Measurements from ENCODE around the gene FOXN3.
A peak's percentile ranks its signal among the peaks of the same experiment; 100 is the strongest.

Gene FOXN3

DNA sequence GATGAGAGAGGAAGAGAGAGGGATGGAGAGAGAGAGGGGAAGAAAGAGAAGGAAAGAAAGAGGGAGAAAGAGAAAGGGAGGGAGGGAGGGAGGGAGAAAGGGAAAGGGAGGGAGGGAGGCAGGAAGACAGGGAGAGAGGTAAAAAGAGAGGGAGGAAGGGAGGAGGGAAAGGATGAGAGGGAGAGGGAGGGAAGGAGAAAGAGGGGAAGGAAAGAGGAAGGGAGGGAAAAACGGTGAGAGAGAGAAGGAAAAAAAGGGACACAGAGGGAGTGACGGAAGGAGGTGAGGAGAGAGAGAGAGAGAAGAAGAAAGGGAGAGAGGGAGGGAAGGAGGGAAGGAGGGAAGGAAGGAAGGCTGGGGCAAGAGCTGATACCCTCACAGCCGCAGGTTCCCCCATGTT lies 56.8 kb downstream of the FOXN3 start:
- Histone ChIP-seq H3K4me3 (ENCODE audit: low read length in 2 of 2) (no peak overlapping the region), H3K9ac (ENCODE audit: low read length in 2 of 2) (no peak overlapping the region), H3K9me3 (ENCODE audit: control insufficient read depth in 2 of 2, low read length in 2 of 2) (no peaks in the 10 kb centered on the region), H3K27ac (ENCODE audit: low read length) (peak overlapping the region; percentile 18), H3K36me3 (ENCODE audit: control insufficient read depth in 2 of 2, insufficient read depth in 2 of 2, low read length in 2 of 2) (peaks cover 0 to 2% of the 10 kb centered on the region in 2 donors), H3K4me1 (ENCODE audit: control insufficient read depth, insufficient read depth, low read length) (peaks cover 14% of the 10 kb centered on the region), H3K27me3 (ENCODE audit: control insufficient read depth in 1 of 2, insufficient read depth in 2 of 2, low read length in 2 of 2) (no peaks in the 10 kb centered on the region)

GRCh38 chr14:89359477-89360222 lies 57.4 kb downstream of the FOXN3 start:
- no peak overlapping the region for H3K4me3 ChIP-seq (ENCODE audit: low read length in 2 of 2)
- no peaks in the 10 kb centered on the region for H3K27me3 ChIP-seq (ENCODE audit: control insufficient read depth in 1 of 2, insufficient read depth in 2 of 2, low read length in 2 of 2)
- H3K36me3 ChIP-seq (ENCODE audit: control insufficient read depth in 2 of 2, insufficient read depth in 2 of 2, low read length in 2 of 2) = peaks cover 0 to 2% of the 10 kb centered on the region in 2 donors
- peaks cover 12% of the 10 kb centered on the region for H3K4me1 ChIP-seq (ENCODE audit: control insufficient read depth, insufficient read depth, low read length)
- H3K9me3 ChIP-seq (ENCODE audit: control insufficient read depth in 2 of 2, low read length in 2 of 2) = no peaks in the 10 kb centered on the region
- no peak overlapping the region for H3K9ac ChIP-seq (ENCODE audit: low read length in 2 of 2)
- H3K27ac ChIP-seq (ENCODE audit: low read length) = peak overlapping the region; percentile 18

GRCh38 chr14:89357655-89358297 lies 59.3 kb downstream of the FOXN3 start:
- H3K27me3 ChIP-seq (ENCODE audit: control insufficient read depth in 1 of 2, insufficient read depth in 2 of 2, low read length in 2 of 2) = no peaks in the 10 kb centered on the region
- peaks cover 0 to 2% of the 10 kb centered on the region in 2 donors for H3K36me3 ChIP-seq (ENCODE audit: control insufficient read depth in 2 of 2, insufficient read depth in 2 of 2, low read length in 2 of 2)
- H3K4me3 ChIP-seq (ENCODE audit: low read length in 2 of 2) = no peak overlapping the region
- H3K9me3 ChIP-seq (ENCODE audit: control insufficient read depth in 2 of 2, low read length in 2 of 2) = no peaks in the 10 kb centered on the region
- no peak overlapping the region for H3K27ac ChIP-seq (ENCODE audit: low read length)
- H3K9ac ChIP-seq (ENCODE audit: low read length in 2 of 2) = no peak overlapping the region
- peaks cover 8% of the 10 kb centered on the region for H3K4me1 ChIP-seq (ENCODE audit: control insufficient read depth, insufficient read depth, low read length)

DNA sequence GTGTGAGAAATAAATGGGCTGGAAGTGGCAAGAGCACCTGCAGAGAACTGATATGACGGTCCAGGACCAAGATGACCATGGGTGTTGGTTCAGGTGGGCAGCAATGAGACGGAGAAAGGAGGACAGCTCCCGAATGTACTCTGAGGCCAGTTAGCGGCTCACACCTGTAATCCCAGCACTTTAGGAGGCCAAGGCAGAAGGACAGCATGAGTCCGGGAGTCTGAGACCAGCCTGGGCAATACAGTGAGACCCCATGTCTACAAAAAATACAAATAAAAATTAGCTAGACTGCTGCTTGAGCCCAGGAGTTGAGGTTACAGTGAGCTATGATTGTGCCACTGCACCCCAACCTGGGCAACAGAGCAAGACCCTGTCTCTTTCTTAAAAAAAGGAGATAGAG lies 60.1 kb downstream of the FOXN3 start:
- Histone ChIP-seq H3K9me3 (ENCODE audit: control insufficient read depth in 2 of 2, low read length in 2 of 2) (no peaks in the 10 kb centered on the region), H3K4me3 (ENCODE audit: low read length in 2 of 2) (no peak overlapping the region), H3K27ac (ENCODE audit: low read length) (no peak overlapping the region), H3K4me1 (ENCODE audit: control insufficient read depth, insufficient read depth, low read length) (peaks cover 16% of the 10 kb centered on the region), H3K9ac (ENCODE audit: low read length in 2 of 2) (no peak overlapping the region), H3K36me3 (ENCODE audit: control insufficient read depth in 2 of 2, insufficient read depth in 2 of 2, low read length in 2 of 2) (peaks cover 0 to 2% of the 10 kb centered on the region in 2 donors), H3K27me3 (ENCODE audit: control insufficient read depth in 1 of 2, insufficient read depth in 2 of 2, low read length in 2 of 2) (no peaks in the 10 kb centered on the region)

GRCh38 chr14:89356496-89356895 lies 60.5 kb downstream of the FOXN3 start:
- H3K36me3 ChIP-seq (ENCODE audit: control insufficient read depth in 2 of 2, insufficient read depth in 2 of 2, low read length in 2 of 2) = peaks cover 0 to 2% of the 10 kb centered on the region in 2 donors

GRCh38 chr14:89353766-89354113 lies 63.3 kb downstream of the FOXN3 start:
- Histone ChIP-seq H3K27me3 (ENCODE audit: control insufficient read depth in 1 of 2, insufficient read depth in 2 of 2, low read length in 2 of 2) (no peaks in the 10 kb centered on the region), H3K4me3 (ENCODE audit: low read length in 2 of 2) (no peak overlapping the region), H3K36me3 (ENCODE audit: control insufficient read depth in 2 of 2, insufficient read depth in 2 of 2, low read length in 2 of 2) (peaks cover 0 to 5% of the 10 kb centered on the region in 2 donors), H3K27ac (ENCODE audit: low read length) (no peak overlapping the region), H3K4me1 (ENCODE audit: control insufficient read depth, insufficient read depth, low read length) (peaks cover 27% of the 10 kb centered on the region), H3K9ac (ENCODE audit: low read length in 2 of 2) (no peak overlapping the region), H3K9me3 (ENCODE audit: control insufficient read depth in 2 of 2, low read length in 2 of 2) (no peaks in the 10 kb centered on the region)

More at GRCh38 chr14:89356496-89356895, 60.5 kb downstream of the FOXN3 start:
- Histone ChIP-seq H3K4me1 (ENCODE audit: control insufficient read depth, insufficient read depth, low read length) (peaks cover 21% of the 10 kb centered on the region), H3K9ac (ENCODE audit: low read length in 2 of 2) (no peak overlapping the region), H3K27ac (ENCODE audit: low read length) (no peak overlapping the region), H3K27me3 (ENCODE audit: control insufficient read depth in 1 of 2, insufficient read depth in 2 of 2, low read length in 2 of 2) (no peaks in the 10 kb centered on the region), H3K4me3 (ENCODE audit: low read length in 2 of 2) (no peak overlapping the region), H3K9me3 (ENCODE audit: control insufficient read depth in 2 of 2, low read length in 2 of 2) (no peaks in the 10 kb centered on the region)

DNA sequence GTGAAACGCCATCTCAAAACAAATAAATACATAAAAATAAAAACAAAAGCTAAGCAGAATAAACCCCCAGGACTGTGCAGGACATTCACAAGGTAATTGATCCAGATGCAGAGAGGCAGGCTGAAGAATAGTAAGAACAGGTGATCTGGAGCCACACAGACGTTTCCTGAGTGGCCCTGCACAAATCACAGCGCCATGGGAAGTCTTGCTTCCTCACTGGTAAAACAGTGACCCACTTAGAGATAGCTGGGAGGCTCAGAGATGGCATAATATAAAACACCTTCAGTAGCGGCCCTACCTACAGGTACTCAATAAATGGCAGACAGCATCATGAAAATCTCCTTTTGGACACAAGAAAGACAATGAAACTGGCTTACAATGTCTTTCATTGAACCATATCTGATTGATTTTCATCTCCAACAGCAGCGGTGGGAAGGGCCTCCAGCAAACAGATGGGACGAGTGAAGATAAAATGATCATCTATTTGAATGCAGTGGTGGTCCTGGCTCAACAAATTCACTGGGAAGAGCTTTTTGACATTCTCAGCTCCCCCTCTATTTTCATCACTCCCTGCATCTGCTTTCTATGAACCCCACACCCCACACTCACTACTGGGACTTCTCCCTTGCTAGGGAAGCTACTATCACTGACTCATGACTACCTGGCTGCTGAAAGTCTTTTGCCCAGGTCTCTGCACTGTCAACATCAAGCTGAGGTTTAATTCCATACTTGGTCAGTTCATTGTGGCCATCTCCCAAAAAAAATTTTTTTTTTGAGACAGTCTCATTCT lies 63.9 kb downstream of the FOXN3 start:
- no peaks in the 10 kb centered on the region for H3K9me3 ChIP-seq (ENCODE audit: control insufficient read depth in 2 of 2, low read length in 2 of 2)
- peaks cover 27% of the 10 kb centered on the region for H3K4me1 ChIP-seq (ENCODE audit: control insufficient read depth, insufficient read depth, low read length)
- no peak overlapping the region for H3K9ac ChIP-seq (ENCODE audit: low read length in 2 of 2)
- H3K36me3 ChIP-seq (ENCODE audit: control insufficient read depth in 2 of 2, insufficient read depth in 2 of 2, low read length in 2 of 2) = peaks cover 0 to 5% of the 10 kb centered on the region in 2 donors
- no peak overlapping the region for H3K4me3 ChIP-seq (ENCODE audit: low read length in 2 of 2)
- no peaks in the 10 kb centered on the region for H3K27me3 ChIP-seq (ENCODE audit: control insufficient read depth in 1 of 2, insufficient read depth in 2 of 2, low read length in 2 of 2)
- H3K27ac ChIP-seq (ENCODE audit: low read length) = no peak overlapping the region

- peak overlapping the region; percentile 3 to 6 for H3K9ac ChIP-seq (ENCODE audit: low read length in 2 of 2)
- peak overlapping the region; percentile 15 to 30 for H3K4me3 ChIP-seq (ENCODE audit: low read length in 2 of 2)
- no peaks in the 10 kb centered on the region for H3K27me3 ChIP-seq (ENCODE audit: control insufficient read depth in 1 of 2, insufficient read depth in 2 of 2, low read length in 2 of 2)
- H3K4me1 ChIP-seq (ENCODE audit: control insufficient read depth, insufficient read depth, low read length) = peaks cover 27% of the 10 kb centered on the region
- H3K36me3 ChIP-seq (ENCODE audit: control insufficient read depth in 2 of 2, insufficient read depth in 2 of 2, low read length in 2 of 2) = peaks cover 0 to 5% of the 10 kb centered on the region in 2 donors
- H3K9me3 ChIP-seq (ENCODE audit: control insufficient read depth in 2 of 2, low read length in 2 of 2) = no peaks in the 10 kb centered on the region
- peak overlapping the region; percentile 68 for H3K27ac ChIP-seq (ENCODE audit: low read length)
These were observed 65.3 kb downstream of the FOXN3 start for GRCh38 chr14:89351516-89352404.

DNA sequence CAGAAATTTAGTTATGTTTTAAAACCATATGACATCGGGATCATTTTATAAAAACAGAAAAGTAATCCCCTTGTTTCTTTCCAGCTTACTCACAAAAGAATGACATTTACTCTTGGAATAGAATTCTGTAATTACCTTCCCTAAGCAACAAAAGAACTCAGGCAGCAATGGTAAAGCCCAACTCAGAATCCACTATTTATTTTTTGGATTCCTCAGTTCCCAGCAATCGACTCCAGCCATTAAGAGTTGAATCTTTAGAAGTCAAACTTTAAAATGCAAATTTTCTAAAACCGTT lies 65.9 kb downstream of the FOXN3 start:
- no peaks in the 10 kb centered on the region for H3K9me3 ChIP-seq (ENCODE audit: control insufficient read depth in 2 of 2, low read length in 2 of 2)
- peaks cover 0 to 5% of the 10 kb centered on the region in 2 donors for H3K36me3 ChIP-seq (ENCODE audit: control insufficient read depth in 2 of 2, insufficient read depth in 2 of 2, low read length in 2 of 2)
- H3K27me3 ChIP-seq (ENCODE audit: control insufficient read depth in 1 of 2, insufficient read depth in 2 of 2, low read length in 2 of 2) = no peaks in the 10 kb centered on the region
- H3K4me1 ChIP-seq (ENCODE audit: control insufficient read depth, insufficient read depth, low read length) = peaks cover 27% of the 10 kb centered on the region
- peak overlapping the region; percentile 68 for H3K27ac ChIP-seq (ENCODE audit: low read length)
- H3K4me3 ChIP-seq (ENCODE audit: low read length in 2 of 2) = peak overlapping the region; percentile 15 to 30
- peak overlapping the region in 1 of 2 donors; percentile 3 for H3K9ac ChIP-seq (ENCODE audit: low read length in 2 of 2)

DNA sequence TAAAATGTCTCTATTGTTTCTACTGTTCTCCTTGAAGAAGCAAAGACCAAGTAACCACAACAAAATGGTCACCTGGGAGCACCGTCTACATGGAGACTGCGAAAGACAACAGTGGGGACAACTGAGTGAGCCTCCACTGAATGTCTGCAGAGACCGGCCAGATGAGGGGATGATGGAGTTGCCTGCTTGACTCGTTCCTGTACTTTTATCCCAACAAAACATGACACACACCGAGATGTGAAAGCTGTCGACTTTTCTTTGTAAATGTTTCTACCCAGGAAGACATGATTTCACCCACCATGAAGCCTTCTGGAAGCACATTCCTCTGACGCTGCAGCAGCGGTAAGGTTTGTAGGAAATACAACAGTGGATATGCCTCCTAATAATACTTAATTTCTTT lies 66.9 kb downstream of the FOXN3 start:
- no peaks in the 10 kb centered on the region for H3K27me3 ChIP-seq (ENCODE audit: control insufficient read depth in 1 of 2, insufficient read depth in 2 of 2, low read length in 2 of 2)
- H3K4me1 ChIP-seq (ENCODE audit: control insufficient read depth, insufficient read depth, low read length) = peaks cover 27% of the 10 kb centered on the region
- no peak overlapping the region for H3K9ac ChIP-seq (ENCODE audit: low read length in 2 of 2)
- H3K9me3 ChIP-seq (ENCODE audit: control insufficient read depth in 2 of 2, low read length in 2 of 2) = no peaks in the 10 kb centered on the region
- H3K36me3 ChIP-seq (ENCODE audit: control insufficient read depth in 2 of 2, insufficient read depth in 2 of 2, low read length in 2 of 2) = peaks cover 0 to 5% of the 10 kb centered on the region in 2 donors
- no peak overlapping the region for H3K27ac ChIP-seq (ENCODE audit: low read length)
- no peak overlapping the region for H3K4me3 ChIP-seq (ENCODE audit: low read length in 2 of 2)
